Loucy (cell line): ENCODE measurements around the gene GALNT9.

ENCODE experiments used
- EZH2phosphoT487 ChIP-seq: fragments of 200-600 bp; IDR thresholded peaks from 2 replicates; pipeline ENCODE4 v1.6.1; 2018; ENCODE audit warnings: antibody characterized with exemption, mild to moderate bottlenecking, moderate library complexity, borderline replicate concordance
- TF ChIP-seq, protein P1 (sequence below): fragments of 200-600 bp; sonication (generic); conservative IDR thresholded peaks from 2 replicates; pipeline ENCODE4 v1.5.1; 2014; ENCODE audit warnings: mild to moderate bottlenecking, antibody characterized with exemption, low read length

DNA sequence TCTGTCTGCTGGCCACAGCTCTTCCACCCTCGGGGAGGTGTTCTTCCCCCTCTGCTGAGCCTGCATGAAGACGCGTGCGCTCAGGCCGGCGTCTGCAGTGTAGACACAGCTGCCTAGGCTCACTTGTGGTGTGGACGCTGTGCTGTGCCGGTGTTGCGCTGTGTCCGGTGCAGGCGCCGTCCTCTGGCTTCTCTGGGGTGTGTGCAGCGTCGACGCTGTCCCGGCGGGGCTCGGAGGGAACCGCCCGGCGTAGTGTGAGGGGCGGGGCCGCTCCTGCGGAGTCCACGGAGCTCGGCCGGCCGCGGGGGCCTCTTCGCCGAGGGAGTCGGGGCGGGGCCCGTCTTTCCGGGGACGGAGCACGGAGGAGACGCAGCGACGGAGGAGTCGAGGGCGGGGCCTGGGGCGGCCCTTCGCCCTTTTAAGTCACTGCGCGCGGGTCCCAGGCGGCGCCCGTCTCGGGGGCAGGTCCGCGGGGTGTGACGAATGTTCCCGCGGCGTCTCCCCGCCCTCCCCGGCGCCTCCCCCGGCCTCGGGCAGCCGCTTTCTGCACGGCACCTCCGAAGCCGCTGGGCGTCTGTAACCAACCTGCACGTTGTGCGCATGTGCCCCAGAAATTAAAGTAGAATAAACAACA is 139.9 kb downstream of the GALNT9 start:
- TF ChIP-seq, protein P1, sequence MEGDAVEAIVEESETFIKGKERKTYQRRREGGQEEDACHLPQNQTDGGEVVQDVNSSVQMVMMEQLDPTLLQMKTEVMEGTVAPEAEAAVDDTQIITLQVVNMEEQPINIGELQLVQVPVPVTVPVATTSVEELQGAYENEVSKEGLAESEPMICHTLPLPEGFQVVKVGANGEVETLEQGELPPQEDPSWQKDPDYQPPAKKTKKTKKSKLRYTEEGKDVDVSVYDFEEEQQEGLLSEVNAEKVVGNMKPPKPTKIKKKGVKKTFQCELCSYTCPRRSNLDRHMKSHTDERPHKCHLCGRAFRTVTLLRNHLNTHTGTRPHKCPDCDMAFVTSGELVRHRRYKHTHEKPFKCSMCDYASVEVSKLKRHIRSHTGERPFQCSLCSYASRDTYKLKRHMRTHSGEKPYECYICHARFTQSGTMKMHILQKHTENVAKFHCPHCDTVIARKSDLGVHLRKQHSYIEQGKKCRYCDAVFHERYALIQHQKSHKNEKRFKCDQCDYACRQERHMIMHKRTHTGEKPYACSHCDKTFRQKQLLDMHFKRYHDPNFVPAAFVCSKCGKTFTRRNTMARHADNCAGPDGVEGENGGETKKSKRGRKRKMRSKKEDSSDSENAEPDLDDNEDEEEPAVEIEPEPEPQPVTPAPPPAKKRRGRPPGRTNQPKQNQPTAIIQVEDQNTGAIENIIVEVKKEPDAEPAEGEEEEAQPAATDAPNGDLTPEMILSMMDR = no peak
- TF ChIP-seq EZH2phosphoT487 = no peak
